HG03521 (cell line): ENCODE results near the gene FBF1.

Source experiments
- ATAC-seq: cut with Tn5 transposase; IDR thresholded peaks from one replicate; pipeline ENCODE4 v1.9.1; 2021; ENCODE audit warnings: mild to moderate bottlenecking, moderate library complexity; ENCODE audit not compliant: unreplicated experiment

FBF1 gene

GRCh38 chr17:75917917-75918445 is 22.9 kb downstream of the FBF1 start:
- no peak for ATAC-seq

GRCh38 chr17:75917141-75917916 is 23.5 kb downstream of the FBF1 start:
- no peak for ATAC-seq

DNA sequence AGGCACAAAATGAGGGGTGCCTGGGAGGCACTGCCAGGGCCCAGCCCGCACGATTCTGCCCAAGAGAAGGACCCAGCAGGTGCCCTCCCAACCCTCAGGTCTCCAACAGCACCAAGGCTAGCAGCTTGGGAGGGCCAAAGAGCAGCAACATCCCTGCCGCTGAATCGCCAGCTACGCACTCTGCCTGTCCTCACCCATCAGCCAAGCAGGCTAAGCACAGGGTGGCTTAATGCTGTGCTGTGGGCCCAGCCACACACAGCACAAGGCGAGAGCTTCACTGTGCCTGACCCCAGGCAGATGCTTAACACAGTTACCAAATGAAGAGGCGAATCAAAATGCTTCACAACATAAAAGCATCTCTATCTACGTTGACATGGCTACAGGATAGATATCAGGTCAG is 25.6 kb downstream of the FBF1 start:
- ATAC-seq: no peak

DNA sequence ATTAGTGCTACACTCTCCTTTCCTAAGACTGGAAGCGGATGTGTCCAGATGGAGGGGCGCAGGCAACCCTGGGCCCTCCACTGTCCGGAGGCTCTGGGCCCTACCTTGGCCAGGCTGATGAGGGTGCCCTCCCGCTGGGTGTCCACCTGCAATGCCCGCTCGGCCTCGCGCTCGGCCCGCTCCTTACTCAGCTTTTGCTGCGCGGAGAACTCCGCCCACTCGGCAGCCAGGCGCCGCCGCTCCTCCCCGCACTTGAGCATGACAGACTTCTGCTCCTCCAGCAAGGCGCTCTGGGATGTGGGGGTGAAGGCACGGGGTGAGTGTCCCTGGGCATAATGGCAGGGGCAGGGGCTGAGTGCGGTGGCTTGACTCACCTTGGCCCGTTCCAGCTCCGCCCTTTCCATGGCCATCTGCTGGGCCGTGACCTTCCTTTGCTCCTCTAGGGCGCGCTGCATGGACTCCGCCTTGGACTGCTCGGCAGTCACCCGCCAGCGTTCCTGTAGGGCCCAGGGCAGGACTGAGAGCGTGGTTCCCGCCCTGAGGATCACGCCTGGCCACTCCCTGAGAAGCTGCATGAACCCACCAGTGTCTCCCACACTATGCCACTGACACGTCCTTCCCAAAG is 26.1 kb downstream of the FBF1 start:
- ATAC-seq: no peak

DNA sequence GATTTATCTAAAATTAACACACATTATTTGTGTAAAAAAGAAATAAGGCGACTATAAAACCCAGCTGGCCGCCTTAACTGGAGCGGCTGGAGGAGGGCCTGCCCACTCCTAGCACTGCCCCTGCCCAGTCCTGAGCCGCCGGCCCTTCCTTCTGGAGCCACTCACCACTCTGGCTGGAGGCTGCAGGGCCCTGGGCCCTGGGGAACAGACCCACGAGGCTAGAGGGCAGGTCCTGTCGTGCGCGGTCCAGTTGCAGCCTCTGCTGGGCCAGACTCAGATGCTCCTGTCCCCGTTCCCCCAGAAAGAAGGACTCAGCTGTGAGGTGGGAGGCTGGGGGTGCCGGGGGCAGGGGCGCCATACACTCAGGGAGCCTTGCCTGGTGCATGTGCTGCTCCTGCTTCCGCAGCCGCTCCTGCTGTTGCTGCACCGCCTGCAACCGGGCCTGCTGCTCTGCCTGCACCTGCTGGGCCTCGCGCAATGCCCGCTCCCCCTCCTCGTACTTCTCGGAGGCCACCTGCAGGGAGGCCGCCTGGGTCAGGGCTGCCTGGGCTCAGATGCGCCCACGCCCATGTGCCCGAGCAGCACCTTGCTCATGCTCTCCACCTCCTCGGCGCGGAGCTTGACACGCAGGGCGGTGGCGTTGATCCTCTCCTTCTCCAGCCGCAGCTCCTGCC is 27.2 kb downstream of the FBF1 start:
- no peak for ATAC-seq

GRCh38 chr17:75910699-75911098 is 30.1 kb downstream of the FBF1 start:
- ATAC-seq: no peak

DNA sequence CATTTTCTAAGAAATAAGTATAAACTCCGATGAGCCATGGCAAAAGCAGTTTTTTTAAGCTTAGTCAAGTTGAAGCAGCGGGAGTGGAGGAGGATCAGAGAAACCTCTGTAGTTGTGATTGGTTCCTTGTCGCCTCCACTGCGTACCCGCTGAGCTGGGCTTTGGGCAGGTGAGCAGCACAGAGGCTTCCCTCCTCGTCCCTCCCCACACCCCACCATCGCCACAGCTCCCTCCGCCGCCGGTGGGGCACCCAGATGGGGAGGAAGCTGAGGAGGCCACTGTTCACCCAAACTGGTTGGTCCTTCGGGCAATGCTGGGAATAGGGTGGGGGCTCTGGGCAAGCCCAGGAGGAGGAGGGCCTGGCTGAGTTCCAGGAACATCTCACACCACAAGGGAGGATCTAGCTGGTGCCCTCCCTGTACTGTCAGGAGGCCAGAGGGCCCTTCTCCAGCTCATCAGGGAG is 31.0 kb downstream of the FBF1 start:
- no peak for ATAC-seq

DNA sequence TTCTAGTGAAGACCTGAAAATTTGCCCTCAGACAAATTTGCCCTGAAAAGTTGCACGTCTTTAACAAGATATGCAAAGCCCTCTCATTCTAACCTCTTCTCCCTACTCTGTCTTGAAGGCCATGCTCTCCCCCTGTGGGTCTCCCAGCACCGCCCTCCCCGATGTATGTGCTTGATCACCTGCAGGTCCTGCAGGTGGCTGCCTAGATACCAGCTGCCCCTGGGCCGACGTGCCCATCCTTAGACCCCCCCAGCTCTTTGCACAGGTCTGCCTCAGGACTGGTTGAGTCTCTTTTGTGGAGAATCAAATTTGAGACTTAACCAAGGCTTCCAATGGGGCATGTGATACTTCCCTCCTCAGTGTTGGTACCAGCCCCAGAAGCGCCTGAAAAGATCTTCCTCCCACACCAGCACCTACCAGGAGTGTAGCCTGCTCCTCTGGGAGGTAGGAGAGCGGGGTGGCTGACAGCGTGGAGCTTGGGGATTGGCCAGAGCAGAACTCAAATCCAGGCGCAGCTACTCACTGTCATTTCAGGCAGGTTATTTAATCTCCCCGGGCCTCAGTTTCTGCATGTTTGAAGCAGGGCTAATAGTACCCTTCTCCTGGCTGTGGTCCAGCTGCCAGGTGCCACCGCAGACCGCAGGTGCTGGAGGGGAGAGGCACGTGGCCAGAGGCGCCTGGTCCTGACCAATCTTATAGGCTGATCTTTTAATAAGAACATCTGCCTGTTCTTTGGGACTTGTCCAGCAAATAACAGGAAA is 31.6 kb downstream of the FBF1 start:
- ATAC-seq: no peak

DNA sequence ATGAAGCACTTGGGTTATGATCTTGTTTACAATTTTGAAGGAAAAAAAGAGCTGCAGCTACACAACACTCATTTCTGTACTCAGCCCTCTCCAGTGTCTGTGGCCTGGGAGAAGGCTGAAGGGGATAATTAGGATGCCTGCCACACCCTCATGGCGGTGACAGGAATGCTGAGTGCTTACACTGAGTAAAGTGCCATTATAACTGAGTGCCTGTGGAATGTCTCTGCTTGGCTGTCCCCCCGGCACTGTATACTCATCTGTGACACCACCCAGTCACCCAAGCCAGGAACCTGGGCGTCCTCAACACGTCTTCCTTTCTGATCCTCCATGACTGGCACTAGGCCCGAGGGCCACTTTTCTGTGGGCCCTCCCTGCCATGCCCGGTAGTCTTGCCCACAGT is 32.6 kb downstream of the FBF1 start:
- no peak for ATAC-seq

GRCh38 chr17:75906143-75906884 is 34.5 kb downstream of the FBF1 start:
- ATAC-seq: no peak

GRCh38 chr17:75904749-75905521 is 35.9 kb downstream of the FBF1 start, which contains the start of gene MRPL38:
MRPL38 (minus strand) TSS chr17:75904884; CDS start chr17:75904875, 9 bp downstream.
- peak; percentile 93 for ATAC-seq

DNA sequence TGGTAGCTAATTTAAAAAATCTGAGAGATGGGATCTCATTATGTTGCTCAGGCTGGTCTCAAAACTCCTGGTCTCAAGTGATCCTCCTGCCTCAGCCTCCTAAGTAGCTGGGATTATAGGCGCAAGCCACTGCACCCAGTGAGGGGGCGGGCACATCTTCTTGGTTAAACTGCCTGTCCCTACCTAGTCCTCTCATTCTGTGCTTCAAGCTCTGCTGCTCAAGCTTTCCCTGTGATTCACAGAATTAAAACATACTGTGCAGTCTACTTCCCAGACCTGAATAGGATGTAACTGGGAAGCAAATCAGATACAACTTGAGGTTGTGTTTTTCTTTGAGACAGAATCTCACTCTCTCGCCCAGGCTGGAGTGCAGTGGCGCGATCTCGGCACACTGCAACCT is 38.4 kb downstream of the FBF1 start:
- ATAC-seq: no peak

GRCh38 chr17:75901727-75902126 is 39.1 kb downstream of the FBF1 start:
- ATAC-seq: no peak

- ATAC-seq: no peak
Measured at GRCh38 chr17:75900691-75901533, 39.9 kb downstream of the FBF1 start.

GRCh38 chr17:75899767-75900468 is 40.9 kb downstream of the FBF1 start:
- ATAC-seq: no peak

GRCh38 chr17:75899353-75899752 is 41.5 kb downstream of the FBF1 start:
- ATAC-seq: no peak

GRCh38 chr17:75898791-75899190 is 42.1 kb downstream of the FBF1 start:
- no peak for ATAC-seq

DNA sequence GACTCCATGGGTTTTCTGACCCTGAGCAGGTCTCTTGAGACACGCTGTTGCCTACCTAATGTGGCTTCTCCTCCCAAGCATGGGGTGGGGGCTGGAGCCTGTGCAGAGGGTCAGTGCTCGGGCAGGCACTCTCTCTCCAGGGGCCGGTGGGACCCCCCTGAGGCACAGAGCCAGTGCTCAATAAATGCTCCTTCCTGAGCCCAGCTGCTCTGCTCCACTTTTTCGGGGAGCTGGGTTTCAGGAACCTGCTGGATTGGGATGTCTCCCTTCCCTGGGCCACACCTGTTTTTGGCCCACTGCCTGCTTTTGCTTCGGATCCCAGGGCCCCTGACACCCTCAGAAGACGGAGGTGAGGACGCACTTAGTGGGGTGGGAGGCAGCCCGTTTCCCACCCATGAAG is 42.8 kb downstream of the FBF1 start:
- no peak for ATAC-seq
